B cell (primary cell): ENCODE measurements around the gene LENG8. TPM values are rescaled to one million over a fixed set of nuclear protein-coding genes. Genes with fewer than 3 reads are reported as not detected.

Experiments
- ATAC-seq: fragments of 200-7000 bp; cut with Tn5 transposase; one replicate; pipeline ENCODE4 v1.10.0; 2021; ENCODE audit warnings: low read depth, mild to moderate bottlenecking, moderate number of reproducible peaks, moderate library complexity
- CTCF ChIA-PET: fragments of 350-600 bp; sonication (Branson Sonifier 250); formaldehyde crosslinking; loops from one replicate; lab custom pipeline; 2021; ENCODE audit warnings: antibody characterized with exemption, inconsistent platforms; lab: Charles Lee
- POLR2A ChIA-PET: fragments of 350-600 bp; sonication (Branson Sonifier 250); formaldehyde crosslinking; loops from one replicate; lab custom pipeline; 2021; ENCODE audit warnings: antibody characterized with exemption; lab: Charles Lee
- DNase-seq: peaks from one replicate; pipeline ENCODE4 v3.0.0; 2013
- H2AFZ ChIP-seq: 2 replicates; pipeline ENCODE4 v1.6.1; 2012; ENCODE audit warnings: mild to moderate bottlenecking, low read depth, low read length; ENCODE audit not compliant: insufficient read depth, poor library complexity, severe bottlenecking
- H3K27ac ChIP-seq, 2 donors: 1 replicate in 1 of 2; 2 replicates in 1 of 2; pipeline ENCODE4 v1.5.1; 2012 to 2013; ENCODE audit warnings: low read length in 2 of 2, mild to moderate bottlenecking in 2 of 2, moderate library complexity in 1 of 2
- H3K27me3 ChIP-seq, 4 experiments: fragments of 200-600 bp in 1 of 4; sonication (generic) in 1 of 4; replicated peaks in 1 of 4; 1 replicate in 2 of 4; 2 replicates in 2 of 4; pipeline versions ENCODE4 v1.6.1 to v1.7.0; 2013 to 2016; ENCODE audit warnings: low read length in 3 of 4, mild to moderate bottlenecking in 2 of 4, mixed read lengths in 1 of 4, moderate library complexity in 1 of 4; ENCODE audit not compliant: insufficient read depth in 4 of 4, control insufficient read depth in 3 of 4; ENCODE audit errors: control extremely low read depth in 1 of 4
- H3K36me3 ChIP-seq, 2 experiments: replicated peaks in 1 of 2; 1 replicate in 1 of 2; 2 replicates in 1 of 2; pipeline versions ENCODE4 v1.6.1 to v1.7.1; 2013; ENCODE audit warnings: low read length in 1 of 2; ENCODE audit not compliant: insufficient read depth in 2 of 2, control insufficient read depth in 1 of 2; ENCODE audit errors: control extremely low read depth in 1 of 2, extremely low read depth in 1 of 2
- H3K4me1 ChIP-seq, 2 donors: fragments of 200-600 bp in 1 of 2; sonication (generic) in 1 of 2; 1 replicate in 1 of 2; 2 replicates in 1 of 2; pipeline versions ENCODE4 v1.5.1 to v1.6.1; 2013 to 2017; ENCODE audit warnings: low read length in 2 of 2; ENCODE audit not compliant: control insufficient read depth in 2 of 2, insufficient read depth in 2 of 2
- H3K4me2 ChIP-seq: replicated peaks from 2 replicates; pipeline ENCODE3; 2012; ENCODE audit warnings: mild to moderate bottlenecking, low read depth, low read length; ENCODE audit not compliant: poor library complexity, severe bottlenecking
- H3K4me3 ChIP-seq, 5 experiments: fragments of 200-600 bp in 1 of 5; sonication (generic) in 1 of 5; 1 replicate in 3 of 5; 2 replicates in 2 of 5; pipeline versions ENCODE4 v1.5.1 to v1.7.0; 2011 to 2016; ENCODE audit warnings: low read length in 4 of 5, mild to moderate bottlenecking in 4 of 5, low read depth in 2 of 5, control low read depth in 1 of 5, moderate library complexity in 1 of 5; ENCODE audit not compliant: insufficient read depth in 1 of 5; ENCODE audit errors: control extremely low read depth in 1 of 5, extremely low read depth in 1 of 5
- H3K79me2 ChIP-seq: fragments of 200-600 bp; sonication (generic); one replicate; pipeline ENCODE4 v1.6.0; 2016; ENCODE audit warnings: low read length; ENCODE audit not compliant: control insufficient read depth, insufficient read depth
- H3K9ac ChIP-seq: fragments of 200-600 bp; sonication (generic); 2 replicates; pipeline ENCODE4 v1.6.1; 2017; ENCODE audit warnings: mild to moderate bottlenecking, low read length, moderate library complexity
- H3K9me3 ChIP-seq, 3 donors: one replicate each; pipeline versions ENCODE4 v1.6.1 to v1.7.1; 2013; ENCODE audit warnings: low read length in 2 of 3; ENCODE audit not compliant: control insufficient read depth in 2 of 3, insufficient read depth in 1 of 3; ENCODE audit errors: control extremely low read depth in 1 of 3
- H4K20me1 ChIP-seq: 2 replicates; pipeline ENCODE4 v1.6.0; 2012; ENCODE audit warnings: mild to moderate bottlenecking, low read length; ENCODE audit not compliant: insufficient read depth, control insufficient read depth, poor library complexity, severe bottlenecking
- H3K27ac Mint-ChIP-seq: one replicate; pipeline ENCODE4 v1.8.0; 2021; ENCODE audit warnings: mixed read lengths
- H3K27me3 Mint-ChIP-seq: one replicate; pipeline ENCODE4 v1.8.0; 2021; ENCODE audit warnings: mixed read lengths
- H3K4me1 Mint-ChIP-seq: one replicate; pipeline ENCODE4 v1.8.0; 2021; ENCODE audit warnings: mixed read lengths
- H3K4me3 Mint-ChIP-seq: one replicate; pipeline ENCODE4 v1.8.0; 2021; ENCODE audit warnings: mixed read lengths
- H3K9me3 Mint-ChIP-seq: one replicate; pipeline ENCODE4 v1.8.0; 2022; ENCODE audit warnings: mixed read lengths; ENCODE audit not compliant: insufficient read depth
- EZH2 ChIP-seq: IDR thresholded peaks from 2 replicates; pipeline ENCODE4 v1.6.1; 2012; ENCODE audit warnings: borderline replicate concordance, low read depth, mild to moderate bottlenecking, moderate library complexity, low read length; ENCODE audit not compliant: insufficient read depth, poor library complexity, severe bottlenecking
- WGBS: methylation state at CpG from one replicate; pipeline ENCODE4 v1.1.5; 2013; ENCODE audit warnings: missing lambda C conversion rate; ENCODE audit not compliant: insufficient coverage; 5-methylcytosine and 5-hydroxymethylcytosine counted together
- intact Hi-C: fragments of 100-400 bp; cut with micrococcal nuclease; formaldehyde crosslinking; loops from one replicate; pipeline ENCODE4 v1.10.0; 2022
- polyA plus RNA-seq: library from polyadenylated mRNA; depleted of rRNA; stranded (reverse); fragments of >200 nt; gene quantifications from 2 replicates; pipeline ENCODE4 v1.2.3, GENCODE V29; 2012
- total RNA-seq, 2 donors: library from RNA; stranded (reverse); fragments of 120-200 nt in 1 of 2; gene quantifications; 1 replicate in 1 of 2; 2 replicates in 1 of 2; pipeline versions ENCODE4 v1.2.3 to v1.2.4, GENCODE V29; 2013 to 2022
- TF ChIP-seq, protein P1 (sequence below): fragments of 200-600 bp; IDR thresholded peaks from one replicate; pipeline ENCODE4 v1.8.0; 2022; ENCODE audit warnings: antibody characterized with exemption, mild to moderate bottlenecking

The LENG8 gene
- total and polyA plus RNA-seq, 2 donors (not counting 1 experiment from before 2014, with no cell fraction given): 687 to 753 TPM

DNA sequence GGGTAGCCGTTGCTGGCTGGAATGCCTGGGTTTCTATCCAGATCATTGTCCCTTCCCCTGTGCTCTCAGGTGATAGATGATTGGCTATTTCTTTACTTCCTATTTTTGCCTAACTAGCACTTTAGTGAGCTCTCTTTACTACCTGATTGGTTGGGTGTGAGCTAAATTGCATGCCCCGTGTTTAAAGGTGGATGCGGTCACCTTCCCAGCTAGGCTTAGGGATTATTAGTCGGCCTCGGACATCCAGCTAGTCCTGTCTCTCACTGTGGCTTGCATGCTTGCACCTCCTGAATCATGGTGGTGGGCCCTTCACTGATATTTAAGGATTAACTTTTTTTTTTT lies 23.6 kb upstream of the LENG8 start:
- H3K27me3 ChIP-seq: peaks cover 0 to 38% (median 12%) of the 10 kb centered on the region in 4 experiments
- H3K4me1 Mint-ChIP-seq: no peaks in the 10 kb centered on the region
- TF ChIP-seq, protein P1, sequence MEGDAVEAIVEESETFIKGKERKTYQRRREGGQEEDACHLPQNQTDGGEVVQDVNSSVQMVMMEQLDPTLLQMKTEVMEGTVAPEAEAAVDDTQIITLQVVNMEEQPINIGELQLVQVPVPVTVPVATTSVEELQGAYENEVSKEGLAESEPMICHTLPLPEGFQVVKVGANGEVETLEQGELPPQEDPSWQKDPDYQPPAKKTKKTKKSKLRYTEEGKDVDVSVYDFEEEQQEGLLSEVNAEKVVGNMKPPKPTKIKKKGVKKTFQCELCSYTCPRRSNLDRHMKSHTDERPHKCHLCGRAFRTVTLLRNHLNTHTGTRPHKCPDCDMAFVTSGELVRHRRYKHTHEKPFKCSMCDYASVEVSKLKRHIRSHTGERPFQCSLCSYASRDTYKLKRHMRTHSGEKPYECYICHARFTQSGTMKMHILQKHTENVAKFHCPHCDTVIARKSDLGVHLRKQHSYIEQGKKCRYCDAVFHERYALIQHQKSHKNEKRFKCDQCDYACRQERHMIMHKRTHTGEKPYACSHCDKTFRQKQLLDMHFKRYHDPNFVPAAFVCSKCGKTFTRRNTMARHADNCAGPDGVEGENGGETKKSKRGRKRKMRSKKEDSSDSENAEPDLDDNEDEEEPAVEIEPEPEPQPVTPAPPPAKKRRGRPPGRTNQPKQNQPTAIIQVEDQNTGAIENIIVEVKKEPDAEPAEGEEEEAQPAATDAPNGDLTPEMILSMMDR: no peak
- no peak for TF ChIP-seq EZH2
- H3K36me3 ChIP-seq: no peaks in the 10 kb centered on the region
- CTCF ChIA-PET: interaction anchor here (0.7 to 0.8 kb wide), 2 partner anchors 13 to 262 kb away, joined by 3 to 4 read pairs; no protein-coding TSS in a partner anchor
- H3K4me2 ChIP-seq: no peak overlapping the region
- peaks cover 25% of the 10 kb centered on the region for H3K27me3 Mint-ChIP-seq
- H3K9me3 ChIP-seq: peaks cover 0 to 6% (median 0%) of the 10 kb centered on the region in 3 donors
- no peak overlapping the region for H3K4me3 ChIP-seq
- no peak overlapping the region for H3K9ac ChIP-seq
- 49% methylated on average over 5 of the region's 5 CpGs for WGBS
- no peaks in the 10 kb centered on the region for H3K79me2 ChIP-seq
- DNase-seq: no peak
- POLR2A ChIA-PET: no interaction called here
- H3K9me3 Mint-ChIP-seq: no peaks in the 10 kb centered on the region
- no peak overlapping the region for H3K4me3 Mint-ChIP-seq
- no peak for ATAC-seq
- no peaks in the 10 kb centered on the region for H4K20me1 ChIP-seq
- no peak overlapping the region for H3K27ac Mint-ChIP-seq
- peaks cover 7 to 10% of the 10 kb centered on the region in 2 donors for H3K4me1 ChIP-seq
- no peak overlapping the region for H2AFZ ChIP-seq
- H3K27ac ChIP-seq: no peak overlapping the region
- intact Hi-C loops: no loop called here

DNA sequence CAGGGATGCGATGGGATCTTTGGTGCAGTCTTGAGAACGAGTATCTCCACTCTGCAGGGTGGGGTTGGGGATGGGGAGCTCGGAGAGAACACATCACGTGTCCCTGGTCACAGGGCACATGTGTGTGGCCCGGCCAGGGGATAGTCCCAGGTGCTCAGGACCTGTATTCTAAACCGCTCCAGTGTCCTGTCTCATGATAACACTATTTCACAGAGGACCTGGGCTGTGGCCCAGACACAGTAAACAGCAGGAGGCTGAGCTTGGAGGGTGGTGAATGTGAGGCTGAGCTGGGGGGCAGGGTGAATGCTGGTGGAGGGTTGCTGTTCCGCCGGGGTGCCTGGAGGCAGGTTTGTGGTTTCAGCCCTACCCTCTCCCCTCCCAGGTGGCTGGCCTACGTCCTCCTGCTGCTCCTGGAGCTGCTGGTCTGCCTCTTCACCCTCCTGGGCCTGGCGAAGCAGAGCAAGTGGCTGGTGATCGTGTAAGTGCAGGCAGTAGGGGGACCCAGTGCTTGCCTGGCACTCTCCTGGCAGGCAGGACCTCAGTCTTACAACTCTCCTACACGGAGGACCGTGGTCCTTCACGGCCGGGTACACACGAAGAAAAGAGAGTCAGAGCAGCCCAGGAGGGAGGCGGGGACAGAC lies 22.6 kb upstream of the LENG8 start:
- H3K4me3 ChIP-seq: no peak overlapping the region
- TF ChIP-seq EZH2: no peak
- TF ChIP-seq, protein P1: no peak
- no peak overlapping the region for H3K4me2 ChIP-seq
- no peak overlapping the region for H3K27ac Mint-ChIP-seq
- no peaks in the 10 kb centered on the region for H4K20me1 ChIP-seq
- 88% methylated on average over 9 of the region's 17 CpGs for WGBS
- CTCF ChIA-PET: no interaction called here
- intact Hi-C loops: no loop called here
- peaks cover 14 to 15% of the 10 kb centered on the region in 2 donors for H3K4me1 ChIP-seq
- POLR2A ChIA-PET: no interaction called here
- peaks cover 0 to 6% (median 0%) of the 10 kb centered on the region in 3 donors for H3K9me3 ChIP-seq
- H3K9ac ChIP-seq: no peak overlapping the region
- H3K9me3 Mint-ChIP-seq: no peaks in the 10 kb centered on the region
- peaks cover 0 to 39% (median 10%) of the 10 kb centered on the region in 4 experiments for H3K27me3 ChIP-seq
- H3K27ac ChIP-seq: no peak overlapping the region
- peaks cover 6% of the 10 kb centered on the region for H3K4me1 Mint-ChIP-seq
- no peaks in the 10 kb centered on the region for H3K36me3 ChIP-seq
- H3K79me2 ChIP-seq: peaks cover under 1% of the 10 kb centered on the region
- ATAC-seq (no peak), DNase-seq (no peak)
- peaks cover 29% of the 10 kb centered on the region for H3K27me3 Mint-ChIP-seq
- no peak overlapping the region for H2AFZ ChIP-seq
- H3K4me3 Mint-ChIP-seq: no peak overlapping the region
